ENCODE measurements around the gene BBC3.
A peak's percentile ranks its signal among the peaks of the same experiment; 100 is the strongest.
"Not testable (repeated sequence)": the region's sequence is repeated elsewhere in the genome, so short reads cannot be mapped to it uniquely, and the experiment has no call there.

BBC3 gene, protein sequence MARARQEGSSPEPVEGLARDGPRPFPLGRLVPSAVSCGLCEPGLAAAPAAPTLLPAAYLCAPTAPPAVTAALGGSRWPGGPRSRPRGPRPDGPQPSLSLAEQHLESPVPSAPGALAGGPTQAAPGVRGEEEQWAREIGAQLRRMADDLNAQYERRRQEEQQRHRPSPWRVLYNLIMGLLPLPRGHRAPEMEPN

GRCh38 chr19:47230921-47231214 is at the start of gene BBC3:
TSS of gene BBC3 (minus strand) at chr19:47231199. CDS start at chr19:47228431, 2,768 bp downstream.
- no peak for DNase-seq (ENCODE audit: low read depth in 2 of 2)

DNA sequence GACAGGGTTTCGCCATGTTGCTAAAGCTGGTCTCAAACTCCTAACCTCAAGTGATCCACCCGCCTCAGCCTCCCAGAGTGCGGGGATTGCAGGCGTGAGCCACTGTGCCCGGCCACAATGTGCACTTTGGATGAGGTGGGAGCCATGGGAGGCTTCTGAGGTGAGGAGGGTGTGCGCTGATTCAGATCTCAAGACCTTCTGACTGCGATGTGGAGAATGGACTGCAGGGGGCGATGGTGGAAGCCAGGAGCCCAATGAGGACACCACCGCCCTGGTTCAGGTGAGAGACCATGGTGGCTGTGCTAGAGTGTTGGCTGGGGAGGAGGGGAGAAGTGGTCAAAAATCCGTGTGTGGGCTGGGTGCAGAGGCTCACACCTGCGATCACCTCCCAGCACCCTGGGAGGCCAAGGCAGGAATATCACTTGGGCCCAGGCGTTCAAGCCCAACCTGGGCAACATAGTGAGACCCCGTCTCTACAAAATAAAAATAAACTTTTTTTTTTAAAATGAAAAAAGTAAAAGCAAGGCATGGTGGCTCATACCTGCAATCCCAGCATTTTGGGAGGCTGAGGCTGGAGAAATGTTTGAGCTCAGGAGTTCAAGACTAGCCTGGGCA is 49.3 kb upstream of the BBC3 start:
- peak; percentile 59 to 71 for DNase-seq (ENCODE audit: low read depth in 2 of 2)

DNA sequence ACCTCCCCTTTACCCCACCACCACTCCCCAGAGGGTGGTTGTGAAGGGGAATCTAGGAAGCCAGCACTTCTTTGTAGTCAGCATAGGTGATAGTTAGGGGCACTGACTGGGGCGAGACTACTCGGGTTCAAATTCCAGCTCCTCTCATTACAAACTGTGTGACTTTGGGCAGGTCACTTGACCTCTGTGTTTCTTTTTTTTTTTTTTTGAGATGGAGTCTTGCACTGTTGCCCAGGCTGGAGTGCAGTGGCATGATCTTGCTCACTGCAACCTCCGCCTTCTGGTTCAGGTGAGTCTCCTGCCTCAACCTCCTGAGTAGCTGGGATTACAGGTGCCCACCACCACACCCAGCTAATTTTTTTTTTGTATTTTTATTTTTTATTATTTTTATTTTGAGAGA is 45.5 kb upstream of the BBC3 start:
- DNase-seq (ENCODE audit: low read depth in 2 of 2), result not testable (repeated sequence)

DNA sequence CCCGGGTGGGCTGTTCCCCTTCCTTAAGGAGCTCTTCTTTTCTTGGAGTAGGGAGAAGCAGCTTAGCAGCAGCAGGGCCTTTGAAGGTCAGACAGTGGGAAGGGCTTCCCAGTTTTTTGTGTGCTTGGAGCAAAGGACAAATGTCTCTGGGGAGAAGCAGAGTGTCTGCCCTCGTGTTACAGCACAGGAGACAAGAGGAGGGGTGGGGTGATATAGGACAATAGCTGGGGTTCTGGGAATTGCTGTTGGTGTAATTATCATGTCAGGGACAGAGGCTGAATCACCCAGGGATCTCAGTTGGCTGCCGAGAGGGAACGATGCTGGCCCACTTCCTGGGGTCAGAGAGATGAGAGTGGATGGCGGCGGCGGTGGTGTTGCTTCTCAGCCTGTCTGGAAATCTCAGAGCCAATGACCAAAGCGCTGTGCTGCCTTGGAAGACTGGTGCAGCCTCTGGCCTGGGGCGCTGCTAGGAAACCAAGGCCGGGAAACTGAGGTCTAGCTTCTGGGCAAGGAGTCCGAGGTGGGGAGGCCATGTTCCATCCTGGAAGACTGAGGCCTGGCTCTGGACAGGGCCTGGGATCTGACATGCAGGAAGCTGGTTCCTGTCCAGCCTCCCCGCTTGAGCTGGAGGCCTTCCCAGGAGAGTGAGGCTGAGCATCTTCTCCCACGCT is 44.9 kb upstream of the BBC3 start:
- no peak for DNase-seq (ENCODE audit: low read depth in 2 of 2)

DNA sequence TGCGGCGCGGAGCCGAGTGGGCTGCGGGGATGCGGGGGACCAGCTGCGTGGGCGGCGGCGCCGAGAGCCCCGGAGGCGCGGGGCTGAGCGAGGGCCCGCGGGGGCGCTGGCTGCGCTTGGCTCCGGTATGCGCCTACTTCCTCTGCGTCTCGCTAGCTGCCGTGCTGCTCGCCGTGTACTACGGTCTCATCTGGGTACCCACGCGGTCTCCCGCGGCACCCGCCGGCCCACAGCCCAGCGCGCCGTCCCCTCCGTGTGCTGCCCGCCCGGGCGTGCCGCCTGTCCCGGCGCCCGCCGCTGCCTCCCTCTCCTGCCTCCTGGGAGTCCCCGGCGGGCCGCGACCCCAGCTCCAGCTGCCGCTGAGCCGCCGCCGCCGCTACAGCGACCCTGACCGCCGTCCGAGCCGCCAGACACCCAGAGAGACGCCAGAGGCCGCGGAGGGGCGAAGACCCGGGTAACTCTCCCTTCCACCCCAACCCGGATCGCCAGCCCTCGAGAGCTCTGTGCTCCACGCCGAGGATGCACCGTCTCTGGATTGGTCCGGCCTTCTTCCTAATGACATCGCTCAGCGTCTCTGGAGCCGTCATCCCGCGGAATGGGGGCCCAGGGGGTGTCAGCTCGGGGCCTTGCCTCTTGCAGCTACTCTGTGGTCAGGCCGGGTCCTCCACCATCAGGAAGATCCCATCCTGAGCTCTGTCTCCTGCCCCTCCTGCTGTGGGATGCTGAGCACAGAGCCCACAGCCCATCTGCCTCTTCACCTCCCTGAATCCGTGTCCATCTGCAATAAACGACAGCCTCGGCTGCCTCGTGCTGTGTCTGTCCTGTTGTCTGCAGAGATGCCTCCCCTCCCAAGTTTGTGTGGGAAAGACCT is 44.1 kb upstream of the BBC3 start:
- DNase-seq (ENCODE audit: low read depth in 2 of 2), result no peak

GRCh38 chr19:47274071-47274890 is 43.3 kb upstream of the BBC3 start, which contains the start of gene INAFM1:
TSS of gene INAFM1 (plus strand) at chr19:47274885. CDS start at chr19:47274920, 35 bp downstream.
- peak; percentile 100 for DNase-seq (ENCODE audit: low read depth in 2 of 2)

DNA sequence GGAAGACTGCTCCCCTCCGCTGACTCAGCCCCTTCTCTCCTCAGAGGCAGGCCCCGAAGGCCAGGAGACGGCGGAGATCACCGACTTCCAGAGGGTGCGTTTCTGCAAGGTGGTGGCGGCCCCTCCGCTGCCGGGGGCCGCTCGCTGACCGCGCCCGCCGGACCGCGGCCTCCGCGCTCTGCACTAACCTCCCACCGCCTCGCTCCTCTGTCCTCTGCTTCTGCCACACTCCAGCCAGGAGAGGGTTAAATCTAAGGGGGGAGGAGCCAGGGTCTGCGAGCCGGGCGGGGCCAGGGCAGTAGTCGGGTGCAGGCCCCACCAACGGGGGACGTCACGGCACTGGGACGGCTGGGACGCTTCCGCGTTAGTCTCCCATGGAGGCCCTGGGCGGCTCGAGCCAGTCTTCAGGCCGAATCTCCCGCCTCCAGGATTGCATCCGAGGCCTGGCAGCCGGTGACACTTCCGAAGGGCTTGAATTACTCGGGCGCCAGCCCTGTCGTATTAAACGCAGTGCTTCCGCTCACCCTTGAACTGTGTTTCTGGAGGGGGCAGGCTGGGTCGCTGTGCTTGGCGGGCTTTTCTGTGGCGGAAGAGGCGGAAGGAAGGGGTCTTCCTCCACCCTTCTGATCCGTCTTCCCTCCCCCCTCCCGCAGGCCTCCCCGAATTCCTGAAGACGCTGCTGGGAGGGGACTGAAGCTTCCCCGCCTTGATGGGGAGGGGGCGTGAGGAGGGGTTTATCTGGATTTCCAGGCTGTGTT is 42.5 kb upstream of the BBC3 start:
- peak; percentile 82 to 86 for DNase-seq (ENCODE audit: low read depth in 2 of 2)

- peak in 1 of 2 donors; percentile 37 for DNase-seq (ENCODE audit: low read depth in 2 of 2)
Observed at GRCh38 chr19:47272448-47273312, 41.7 kb upstream of the BBC3 start.

DNA sequence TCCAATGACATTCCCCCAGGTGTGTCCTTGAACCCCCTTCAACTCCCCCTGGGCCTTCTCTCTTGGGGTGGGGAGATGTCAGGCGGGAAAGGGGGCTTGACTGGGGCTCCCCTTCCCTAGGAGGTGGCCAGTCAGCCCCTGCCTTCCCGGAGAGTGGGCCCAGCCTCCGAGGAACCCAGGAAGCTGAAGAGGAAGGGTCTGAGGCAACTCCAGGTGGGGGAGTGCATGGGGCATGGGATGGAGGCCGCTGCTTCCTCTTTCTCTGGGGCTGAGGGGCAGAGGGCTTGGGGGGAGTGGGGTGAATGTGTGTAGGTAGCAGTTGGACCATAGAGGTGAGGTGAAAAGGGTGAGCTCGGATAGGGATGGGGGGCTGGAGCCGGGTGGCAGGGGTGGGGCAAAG is 41.0 kb upstream of the BBC3 start:
- DNase-seq (ENCODE audit: low read depth in 2 of 2), result no peak

GRCh38 chr19:47270408-47270807 is 39.4 kb upstream of the BBC3 start:
- DNase-seq (ENCODE audit: low read depth in 2 of 2), result no peak

- no peak for DNase-seq (ENCODE audit: low read depth in 2 of 2)
Observed at GRCh38 chr19:47269596-47269995, 38.6 kb upstream of the BBC3 start.

- no peak for DNase-seq (ENCODE audit: low read depth in 2 of 2)
Observed at GRCh38 chr19:47268028-47268427, 37.0 kb upstream of the BBC3 start.

DNA sequence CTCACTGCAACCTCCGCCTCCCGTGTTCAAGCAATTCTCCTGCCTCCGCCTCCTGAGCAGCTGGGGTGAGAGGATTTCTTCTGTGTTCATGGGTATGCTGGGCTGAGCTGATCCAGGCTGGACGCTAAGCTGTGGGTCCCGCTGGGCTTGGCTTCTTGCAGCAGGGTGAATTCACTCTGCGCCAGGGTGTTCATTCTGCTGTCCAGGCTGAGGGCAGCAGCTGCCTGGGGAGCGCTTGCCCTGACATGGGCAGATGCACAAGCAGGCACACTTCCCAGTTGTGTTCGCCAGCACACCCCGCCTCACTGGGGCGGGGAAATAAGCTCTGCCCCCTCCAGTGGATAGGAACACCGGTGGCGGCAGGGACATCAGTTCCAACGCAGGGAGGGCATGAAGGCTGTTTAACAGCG is 36.4 kb upstream of the BBC3 start:
- no peak for DNase-seq (ENCODE audit: low read depth in 2 of 2)

- no peak for DNase-seq (ENCODE audit: low read depth in 2 of 2)
Observed at GRCh38 chr19:47266401-47266941, 35.5 kb upstream of the BBC3 start.

GRCh38 chr19:47264629-47265028 is 33.6 kb upstream of the BBC3 start:
- no peak for DNase-seq (ENCODE audit: low read depth in 2 of 2)

GRCh38 chr19:47261946-47262793 is 31.2 kb upstream of the BBC3 start:
- not testable (repeated sequence) for DNase-seq (ENCODE audit: low read depth in 2 of 2)

DNA sequence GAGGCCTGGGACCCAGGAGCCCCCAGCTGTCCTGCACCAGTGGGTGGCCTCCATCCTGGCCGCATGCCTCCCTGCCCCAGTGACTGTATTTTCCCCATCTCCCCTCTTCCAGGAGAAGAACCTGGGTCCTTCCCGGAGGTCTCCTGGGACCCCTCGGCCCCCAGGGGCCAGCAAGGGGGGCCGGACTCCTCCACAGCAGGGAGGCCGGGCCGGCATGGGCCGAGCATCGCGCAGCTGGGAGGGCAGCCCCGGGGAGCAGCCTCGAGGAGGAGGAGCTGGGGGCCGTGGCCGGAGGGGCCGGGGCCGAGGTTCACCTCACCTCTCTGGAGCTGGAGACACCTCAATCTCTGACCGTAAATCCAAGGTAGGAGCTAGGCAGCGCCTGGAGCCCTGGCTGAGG is 29.5 kb upstream of the BBC3 start:
- DNase-seq (ENCODE audit: low read depth in 2 of 2), result no peak

DNA sequence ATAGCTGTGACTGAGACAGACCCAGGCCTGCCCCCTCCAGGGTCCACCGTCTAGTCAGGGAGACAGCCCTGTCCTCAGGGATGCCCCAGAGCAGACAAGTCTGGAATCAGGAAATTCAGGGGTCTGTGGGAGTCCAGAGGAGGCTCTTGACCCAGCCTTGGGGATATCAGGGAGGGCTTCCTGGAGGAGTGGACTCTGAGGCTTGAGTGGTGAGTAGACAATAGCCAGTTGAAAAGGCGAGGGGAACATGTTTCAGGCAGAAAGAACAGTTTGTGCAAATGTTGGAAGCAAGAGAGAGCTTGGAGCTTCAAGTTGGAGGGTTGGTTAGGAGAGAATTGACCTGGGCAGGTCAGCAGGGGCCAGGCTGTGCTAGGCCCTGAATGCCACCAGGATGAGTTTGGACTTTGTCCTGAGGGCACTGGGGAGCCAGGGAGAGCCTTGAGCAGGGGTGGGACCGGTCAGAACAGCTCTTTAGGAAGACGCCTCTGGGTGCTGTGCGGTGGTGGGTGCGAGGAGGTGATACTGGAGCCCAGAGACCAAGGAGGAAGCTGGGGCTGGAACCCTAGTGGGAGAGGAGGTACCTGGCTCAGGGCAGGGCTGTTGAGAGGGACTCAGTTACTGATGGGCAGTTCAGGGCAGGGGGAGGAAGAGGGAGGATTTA is 28.0 kb upstream of the BBC3 start:
- DNase-seq (ENCODE audit: low read depth in 2 of 2), result no peak

Measured in stimulated activated CD4-positive, alpha-beta T cell treated with anti-CD3 and anti-CD28 coated beads, Interleukin-4, amount 100 ng/mL, for 48 hours (primary cell).